NCI-H1694 treated with DMSO at 0.1 percent for 48 hours (cell line): ENCODE measurements around the gene DBNL.

Experiments used
- DNase-seq: peaks from one replicate; lab custom pipeline; 2025; lab: John Stamatoyannopoulos, UW

DBNL gene

DNA sequence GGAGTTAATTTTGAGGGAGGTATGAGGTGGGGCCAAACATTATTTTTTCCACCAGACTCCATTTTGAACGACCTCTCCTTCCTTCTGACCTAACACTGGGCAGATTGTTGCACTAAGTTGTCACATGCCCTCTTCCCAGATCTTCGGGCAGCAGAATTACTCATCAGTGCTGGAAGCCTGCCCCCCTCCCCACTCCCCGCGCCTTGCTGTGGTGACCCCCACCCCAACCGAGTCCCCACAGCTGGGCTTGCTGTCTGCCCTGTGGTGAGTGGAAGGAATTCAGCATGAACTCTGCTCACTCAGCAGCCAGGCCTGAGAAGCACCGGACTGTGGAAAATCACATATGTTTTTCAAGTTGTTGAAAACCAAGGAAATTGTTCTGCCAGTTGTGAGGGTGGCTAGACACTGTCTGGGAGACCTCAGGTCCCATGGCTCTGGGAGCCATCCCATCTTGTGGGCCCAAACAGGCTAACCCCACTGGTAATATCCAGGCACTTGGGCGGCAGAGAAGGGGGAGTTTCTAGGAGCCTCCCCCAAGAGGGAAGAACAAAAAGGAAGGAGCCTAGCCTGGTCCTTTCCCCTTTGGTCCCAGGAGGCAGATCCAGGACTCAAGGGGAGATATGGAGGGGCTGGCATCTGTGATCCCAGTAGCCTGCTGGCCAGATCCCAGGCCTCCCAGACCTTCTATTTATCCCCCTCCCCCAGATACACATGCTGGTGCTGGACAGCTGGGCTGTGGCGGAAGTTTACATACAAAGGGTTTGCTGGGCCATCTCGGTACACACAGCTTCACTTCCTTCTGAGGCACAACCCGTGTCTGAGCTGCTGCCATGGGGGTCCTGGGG is 56.2 kb downstream of the DBNL start:
- no peak for DNase-seq

DNA sequence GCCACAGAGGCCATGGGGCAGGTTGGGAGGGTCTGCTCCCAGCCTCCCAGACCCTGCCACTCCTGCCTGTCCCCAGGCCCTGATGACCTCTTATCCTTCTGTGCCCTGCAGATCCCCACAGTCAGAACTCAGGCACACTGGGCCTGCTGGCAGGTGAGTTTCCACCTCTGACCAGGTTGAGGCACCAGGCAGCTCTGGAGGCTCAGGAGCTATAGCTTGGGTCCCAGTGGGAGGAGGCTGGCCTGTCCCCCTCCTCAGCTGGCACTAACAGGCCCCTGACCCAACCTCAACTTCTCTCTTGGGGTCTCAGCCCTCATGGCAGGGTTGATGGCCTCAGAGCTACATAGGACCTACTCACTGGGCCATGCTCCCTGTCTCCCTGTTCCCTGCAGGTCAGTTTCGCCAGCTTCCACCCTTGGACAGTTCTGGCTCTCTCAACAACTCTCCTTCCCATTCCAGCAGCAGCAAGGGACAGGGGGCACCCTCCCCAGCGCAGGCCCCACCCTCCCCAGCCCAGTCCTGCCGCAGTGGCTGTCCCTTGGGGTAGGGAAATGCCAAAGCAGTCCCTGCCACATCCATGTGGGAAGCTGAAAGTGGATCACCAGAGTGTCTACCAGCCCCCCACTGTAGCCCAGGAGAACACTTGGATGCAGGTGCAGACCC is 56.9 kb downstream of the DBNL start:
- no peak for DNase-seq

DNA sequence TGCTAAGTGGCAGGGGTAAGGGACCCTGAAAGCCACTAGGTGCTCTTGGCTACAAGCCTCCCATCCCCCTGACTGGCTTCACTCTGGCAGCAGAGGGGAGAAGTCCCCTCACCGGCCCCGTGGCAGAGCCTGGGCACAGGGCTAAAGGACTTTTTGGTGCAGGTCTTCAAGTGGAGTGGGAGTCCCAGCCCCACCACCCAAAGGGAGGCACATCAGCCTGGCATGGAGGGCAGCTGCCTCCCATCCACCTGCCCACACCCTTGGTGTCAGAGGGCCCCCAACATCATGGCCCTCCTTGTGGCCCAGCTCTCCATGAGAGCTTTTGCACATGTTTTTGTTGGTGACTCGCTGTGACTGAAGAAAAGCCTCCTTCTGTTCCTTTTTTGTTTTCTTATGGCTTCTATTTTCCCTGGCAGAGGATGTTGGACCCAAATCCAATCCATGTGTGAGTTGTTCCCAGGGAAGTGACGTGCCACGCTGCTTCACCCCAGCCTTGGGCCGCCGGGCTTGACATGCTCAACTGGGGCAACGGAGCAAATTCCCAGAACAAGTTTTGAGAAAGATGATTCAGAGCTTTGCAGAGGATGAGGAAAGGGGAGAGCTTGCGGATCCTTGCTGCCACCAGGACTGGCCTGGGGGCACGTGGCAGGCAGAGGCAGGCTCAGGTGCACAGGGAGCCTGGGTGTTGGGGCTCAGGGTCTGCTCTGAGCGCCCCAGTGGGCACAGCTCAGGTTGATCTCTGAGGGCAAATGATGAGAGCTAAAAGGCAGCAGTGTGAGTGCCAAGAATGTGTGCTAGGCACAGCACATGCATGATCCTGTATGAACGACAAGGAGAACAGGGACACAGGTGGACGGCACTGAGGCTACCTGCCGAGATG is 57.7 kb downstream of the DBNL start:
- DNase-seq: no peak

DNA sequence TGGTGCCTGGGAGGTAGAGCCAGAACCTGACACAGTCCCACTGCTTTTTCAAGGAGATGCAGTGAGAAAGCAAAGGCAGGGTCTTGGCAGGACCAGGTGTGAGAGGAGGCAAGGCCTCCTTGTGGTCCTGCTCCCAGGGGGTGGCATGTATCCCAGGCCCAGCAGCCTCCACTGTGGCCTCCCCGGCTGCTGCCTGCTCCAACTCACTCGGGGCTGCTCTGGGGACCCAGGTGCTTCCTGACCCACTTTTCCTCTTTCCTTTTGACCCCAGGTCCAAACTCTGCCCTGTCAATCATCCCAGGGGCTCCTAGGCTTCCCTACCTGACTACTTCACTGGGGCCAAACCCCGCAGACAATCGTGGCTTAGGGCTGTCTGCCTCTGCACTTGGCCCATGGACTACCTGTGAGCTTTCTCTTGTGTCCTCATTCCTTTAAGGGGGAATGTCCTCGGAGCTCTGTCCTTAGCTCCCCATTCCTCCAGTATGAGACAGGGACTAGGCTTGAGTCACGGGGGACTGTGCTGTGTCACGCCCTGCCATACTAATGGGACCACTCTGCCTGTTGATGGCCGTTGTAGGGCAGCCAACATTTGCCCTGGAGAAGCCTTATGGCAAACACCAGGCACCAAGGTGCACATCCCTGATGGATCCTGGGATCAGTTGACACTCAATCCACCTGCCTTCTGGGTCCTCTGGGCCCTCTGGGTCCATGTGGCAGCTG is 58.5 kb downstream of the DBNL start:
- no peak for DNase-seq

DNA sequence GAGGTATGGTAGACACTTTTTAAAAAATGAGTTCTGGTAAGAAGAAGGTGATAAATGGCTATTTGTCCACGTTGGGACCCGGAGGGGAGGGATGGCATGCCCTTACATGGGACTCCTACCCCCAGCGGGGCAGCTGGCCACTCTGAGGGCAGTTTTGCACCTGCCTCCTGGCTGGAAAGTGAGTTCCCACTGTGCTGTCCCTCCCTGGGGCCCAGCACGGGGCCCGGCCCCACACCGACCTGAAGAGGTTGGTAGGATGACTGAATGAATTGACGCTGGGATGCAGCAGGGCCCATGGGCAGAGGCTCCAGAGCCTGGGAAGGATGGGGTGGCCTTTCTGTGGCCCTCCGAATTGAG is 59.0 kb downstream of the DBNL start:
- DNase-seq: no peak

DNA sequence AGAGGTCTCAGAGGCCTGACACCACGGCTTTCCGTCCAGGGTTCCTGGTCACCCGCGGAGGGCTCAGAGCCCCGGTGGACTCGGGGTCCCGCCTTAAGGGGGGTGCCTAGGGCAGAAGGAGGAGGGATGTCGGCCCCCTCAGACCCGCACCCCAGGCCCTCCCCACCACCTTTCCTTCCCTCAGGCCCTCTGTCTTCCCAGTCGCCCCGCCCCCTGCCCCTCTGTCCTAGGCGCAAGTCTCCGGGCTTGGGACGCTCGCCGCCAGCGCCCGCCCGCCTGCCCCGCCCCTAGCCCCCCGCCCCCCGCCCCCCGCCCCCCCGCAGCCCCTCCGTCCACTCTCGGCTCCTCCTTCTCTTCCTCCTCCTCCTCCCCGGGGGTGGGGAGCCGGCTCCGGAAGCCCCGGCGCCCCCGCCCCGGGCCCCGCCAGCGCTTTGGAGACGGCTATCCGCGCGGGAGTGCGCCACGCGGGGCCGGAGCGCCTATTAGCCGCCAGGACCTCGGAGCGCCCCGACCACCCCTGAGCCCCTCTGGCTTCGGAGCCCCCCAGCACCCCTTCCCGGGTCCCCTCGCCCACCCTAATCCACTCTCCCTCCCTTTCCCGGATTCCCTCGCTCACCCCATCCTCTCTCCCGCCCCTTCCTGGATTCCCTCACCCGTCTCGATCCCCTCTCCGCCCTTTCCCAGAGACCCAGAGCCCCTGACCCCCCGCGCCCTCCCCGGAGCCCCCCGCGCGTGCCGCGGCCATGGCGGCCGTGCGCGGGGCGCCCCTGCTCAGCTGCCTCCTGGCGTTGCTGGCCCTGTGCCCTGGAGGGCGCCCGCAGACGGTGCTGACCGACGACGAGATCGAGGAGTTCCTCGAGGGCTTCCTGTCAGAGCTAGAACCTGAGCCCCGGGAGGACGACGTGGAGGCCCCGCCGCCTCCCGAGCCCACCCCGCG is 59.7 kb downstream of the DBNL start, which contains the start of gene AEBP1:
Gene AEBP1, plus strand, starts transcription at position 423 of the 937 bp plus-strand sequence. Its CDS starts 321 bp downstream, at position 744.
- no peak for DNase-seq

DNA sequence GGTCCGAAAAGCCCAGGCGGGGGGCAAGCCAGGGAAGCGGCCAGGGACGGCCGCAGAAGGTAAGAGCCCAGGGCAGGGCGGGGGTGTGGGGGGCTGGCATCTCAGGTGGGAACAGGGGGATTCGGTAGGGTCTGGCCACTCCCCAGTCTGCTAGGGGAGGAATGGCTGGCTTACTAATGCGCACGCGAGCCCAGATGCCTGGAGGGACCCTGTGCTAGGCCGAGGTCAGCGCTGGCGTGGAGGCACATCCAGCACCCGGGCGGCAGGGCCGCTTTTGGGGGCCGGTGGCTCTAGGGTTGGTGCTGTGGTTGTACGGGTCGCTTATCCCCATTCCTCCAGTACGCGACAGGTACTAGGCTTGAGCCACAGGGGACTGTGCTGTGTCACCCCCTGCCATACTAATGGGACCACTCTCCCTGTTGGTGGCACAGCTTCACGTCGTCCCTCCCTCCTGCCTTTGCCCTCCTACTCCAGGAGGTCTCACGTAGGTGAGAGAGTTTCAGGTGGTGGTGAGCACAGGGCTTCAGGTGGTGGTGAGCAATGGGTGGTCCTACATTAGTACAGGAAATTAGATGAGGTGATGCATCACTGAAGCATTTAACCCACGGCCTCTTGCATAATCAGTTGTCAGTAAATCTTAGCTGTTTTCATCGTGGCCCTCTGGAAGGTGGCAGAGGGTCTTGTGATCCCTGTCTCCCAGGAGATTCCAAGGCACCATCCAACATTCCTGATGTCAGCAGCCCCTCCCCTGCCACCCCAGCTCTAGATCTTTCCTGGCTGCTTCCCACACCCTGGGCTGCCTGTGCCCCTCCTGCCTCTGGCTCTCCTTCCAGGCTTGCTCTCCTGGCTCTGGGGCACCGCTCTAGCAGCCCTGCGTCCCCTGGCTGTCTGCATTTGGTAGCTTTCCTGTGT is 60.6 kb downstream of the DBNL start:
- DNase-seq: no peak

DNA sequence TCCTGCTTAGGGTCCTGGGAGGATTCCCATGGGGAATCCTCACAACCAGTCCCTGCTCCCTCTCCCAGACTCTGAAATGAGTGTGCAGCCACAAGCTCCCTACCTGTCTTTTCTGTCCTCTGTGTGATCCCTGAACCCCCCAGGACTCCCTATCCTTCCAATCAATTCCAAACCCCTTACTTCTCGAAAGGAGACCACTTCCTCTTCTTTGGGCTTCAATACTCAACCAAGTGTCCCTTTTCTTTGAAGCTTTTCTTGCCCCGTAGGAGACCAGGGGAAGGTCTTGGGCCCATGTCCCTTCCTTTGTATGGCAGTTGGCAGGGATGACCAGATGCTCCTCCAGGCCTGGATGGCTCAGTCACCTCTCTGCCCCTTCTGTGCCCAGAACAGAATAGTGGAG is 61.3 kb downstream of the DBNL start:
- no peak for DNase-seq

DNA sequence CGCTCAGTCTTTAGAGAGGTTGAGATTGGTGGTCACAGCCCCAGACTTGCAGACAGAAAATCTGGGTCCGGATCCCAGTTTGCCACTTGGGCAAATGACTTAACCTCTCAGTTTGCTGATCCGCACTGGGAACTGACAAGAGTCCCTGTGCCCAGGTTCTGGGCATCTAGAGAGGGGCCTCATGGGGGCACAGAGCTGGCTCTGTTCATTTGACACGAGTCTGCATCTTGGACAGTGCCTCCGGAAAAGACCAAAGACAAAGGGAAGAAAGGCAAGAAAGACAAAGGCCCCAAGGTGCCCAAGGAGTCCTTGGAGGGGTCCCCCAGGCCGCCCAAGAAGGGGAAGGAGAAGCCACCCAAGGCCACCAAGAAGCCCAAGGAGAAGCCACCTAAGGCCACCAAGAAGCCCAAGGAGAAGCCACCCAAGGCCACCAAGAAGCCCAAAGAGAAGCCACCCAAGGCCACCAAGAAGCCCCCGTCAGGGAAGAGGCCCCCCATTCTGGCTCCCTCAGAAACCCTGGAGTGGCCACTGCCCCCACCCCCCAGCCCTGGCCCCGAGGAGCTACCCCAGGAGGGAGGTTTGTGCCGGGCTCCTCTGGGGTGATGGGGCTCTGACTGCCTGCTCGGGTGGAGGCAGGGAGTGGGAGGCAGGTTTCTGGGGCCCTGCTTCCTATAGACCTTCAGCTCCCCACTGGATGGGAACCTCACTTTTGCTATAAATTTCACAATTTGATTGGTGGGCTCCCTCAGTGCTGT is 62.0 kb downstream of the DBNL start:
- no peak for DNase-seq

DNA sequence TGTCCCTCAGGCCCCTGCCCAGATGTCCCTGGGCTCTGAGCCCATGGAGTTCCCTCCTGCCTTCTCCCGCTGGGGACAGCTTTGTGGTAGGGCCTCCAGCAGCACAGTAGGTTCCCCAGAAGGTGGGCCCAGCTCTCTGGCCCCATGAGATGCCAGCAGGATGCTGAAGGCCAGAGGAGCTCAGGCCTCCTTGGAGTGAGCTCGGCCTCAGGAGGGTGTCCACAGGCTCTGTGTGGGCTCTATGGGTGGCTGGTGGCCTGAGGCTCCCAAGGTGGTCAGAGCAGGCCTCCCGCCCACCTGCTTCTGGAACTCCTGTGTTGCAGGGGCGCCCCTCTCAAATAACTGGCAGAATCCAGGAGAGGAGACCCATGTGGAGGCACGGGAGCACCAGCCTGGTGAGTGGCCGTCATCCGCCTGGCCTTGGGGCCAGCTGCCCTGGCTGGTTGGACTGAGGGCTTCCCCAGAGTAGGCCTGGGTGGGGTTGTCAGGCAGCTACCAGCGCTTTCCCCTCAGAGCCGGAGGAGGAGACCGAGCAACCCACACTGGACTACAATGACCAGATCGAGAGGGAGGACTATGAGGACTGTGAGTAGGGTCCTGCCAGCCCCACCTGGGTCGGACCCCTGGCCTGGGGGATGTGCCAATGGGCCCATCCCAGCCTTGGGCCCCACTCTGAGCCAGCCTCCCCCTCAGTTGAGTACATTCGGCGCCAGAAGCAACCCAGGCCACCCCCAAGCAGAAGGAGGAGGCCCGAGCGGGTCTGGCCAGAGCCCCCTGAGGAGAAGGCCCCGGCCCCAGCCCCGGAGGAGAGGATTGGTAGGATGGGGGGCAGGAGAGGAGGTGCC is 62.8 kb downstream of the DBNL start:
- DNase-seq: no peak

DNA sequence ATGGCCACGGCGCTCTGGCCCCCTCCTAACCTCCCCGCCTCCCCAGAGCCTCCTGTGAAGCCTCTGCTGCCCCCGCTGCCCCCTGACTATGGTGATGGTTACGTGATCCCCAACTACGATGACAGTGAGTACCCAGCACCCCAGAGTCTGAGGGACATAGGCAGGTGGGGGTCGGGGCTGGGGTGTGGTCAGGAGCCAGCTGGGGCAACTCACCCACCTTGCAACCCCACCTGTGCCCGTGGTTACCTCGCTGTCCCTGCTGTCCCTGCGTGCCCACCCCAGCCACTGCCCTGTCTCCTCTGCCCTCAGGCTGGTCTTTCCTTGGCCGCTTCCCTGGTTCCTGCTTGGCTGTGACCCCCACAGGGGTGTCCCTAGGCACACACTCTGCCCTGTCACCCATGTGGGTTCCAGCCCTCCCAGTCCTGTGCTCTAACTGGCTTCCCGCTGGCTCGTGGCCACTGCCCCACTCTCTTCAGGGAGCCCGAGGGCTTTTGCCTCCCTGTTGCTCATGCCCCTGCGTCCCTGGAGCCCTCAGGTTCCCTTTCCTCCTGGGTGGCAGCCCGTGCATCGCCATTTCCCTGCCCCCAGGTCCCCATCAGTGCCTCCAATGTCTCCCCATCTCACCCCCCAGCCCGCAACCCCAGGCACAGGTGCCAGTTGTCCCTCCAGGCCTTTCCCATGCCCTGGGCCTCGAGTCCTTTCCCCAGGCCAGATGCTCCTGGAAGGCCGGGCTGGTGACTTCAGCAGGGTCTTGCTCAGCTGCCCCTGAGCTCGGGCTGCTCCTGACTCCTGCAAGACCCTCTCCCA is 63.7 kb downstream of the DBNL start:
- no peak for DNase-seq

DNA sequence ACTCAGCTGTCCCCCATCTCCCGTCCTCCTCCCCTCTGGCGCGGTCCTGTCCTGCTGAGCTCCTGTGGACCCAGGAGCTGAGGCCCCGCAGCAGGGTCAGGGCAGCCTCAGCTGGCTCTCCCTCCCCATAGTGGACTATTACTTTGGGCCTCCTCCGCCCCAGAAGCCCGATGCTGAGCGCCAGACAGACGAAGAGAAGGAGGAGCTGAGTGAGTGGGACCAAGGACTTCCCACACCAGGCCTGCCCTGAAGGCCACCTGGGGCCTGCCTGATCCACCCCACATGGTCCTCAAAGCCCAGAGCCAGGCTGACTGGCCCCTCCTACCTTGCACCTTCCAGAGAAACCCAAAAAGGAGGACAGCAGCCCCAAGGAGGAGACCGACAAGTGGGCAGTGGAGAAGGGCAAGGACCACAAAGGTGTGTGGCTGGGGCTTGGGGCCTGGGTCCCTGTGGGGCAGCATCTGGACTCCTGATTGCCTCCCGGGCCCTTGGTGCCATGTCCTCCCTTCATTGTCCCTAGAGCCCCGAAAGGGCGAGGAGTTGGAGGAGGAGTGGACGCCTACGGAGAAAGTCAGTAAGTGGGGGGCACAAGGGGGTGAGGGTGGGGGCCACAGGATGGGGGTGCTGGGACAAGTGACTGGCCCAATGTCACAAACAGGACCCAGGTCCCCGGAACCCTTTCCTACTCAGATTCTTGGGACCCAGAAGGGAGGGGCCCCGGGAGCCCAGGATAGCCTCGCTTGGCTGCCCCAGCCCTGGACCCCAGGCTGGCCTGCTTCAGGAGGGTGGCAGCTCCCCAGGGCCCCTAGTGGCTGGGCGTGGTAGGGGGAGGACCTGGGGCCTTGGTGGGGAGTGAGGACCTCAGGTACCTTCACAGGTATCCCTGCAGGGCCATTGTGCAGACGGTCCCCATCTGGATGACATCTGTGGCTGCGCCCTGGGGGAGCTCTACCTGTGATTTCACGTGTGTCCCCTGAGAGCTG is 64.6 kb downstream of the DBNL start:
- no peak for DNase-seq

DNA sequence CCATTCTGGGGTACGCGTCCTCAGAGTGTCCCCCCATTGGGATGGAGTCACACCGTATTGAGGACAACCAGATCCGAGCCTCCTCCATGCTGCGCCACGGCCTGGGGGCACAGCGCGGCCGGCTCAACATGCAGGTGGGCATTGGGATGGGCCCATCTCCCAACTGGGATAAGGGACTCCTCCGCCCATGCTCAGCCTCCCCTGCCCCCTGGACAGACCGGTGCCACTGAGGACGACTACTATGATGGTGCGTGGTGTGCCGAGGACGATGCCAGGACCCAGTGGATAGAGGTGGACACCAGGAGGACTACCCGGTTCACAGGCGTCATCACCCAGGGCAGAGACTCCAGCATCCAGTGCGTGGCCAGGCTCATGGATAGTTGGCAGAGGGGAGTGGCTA is 65.5 kb downstream of the DBNL start:
- DNase-seq: no peak

DNA sequence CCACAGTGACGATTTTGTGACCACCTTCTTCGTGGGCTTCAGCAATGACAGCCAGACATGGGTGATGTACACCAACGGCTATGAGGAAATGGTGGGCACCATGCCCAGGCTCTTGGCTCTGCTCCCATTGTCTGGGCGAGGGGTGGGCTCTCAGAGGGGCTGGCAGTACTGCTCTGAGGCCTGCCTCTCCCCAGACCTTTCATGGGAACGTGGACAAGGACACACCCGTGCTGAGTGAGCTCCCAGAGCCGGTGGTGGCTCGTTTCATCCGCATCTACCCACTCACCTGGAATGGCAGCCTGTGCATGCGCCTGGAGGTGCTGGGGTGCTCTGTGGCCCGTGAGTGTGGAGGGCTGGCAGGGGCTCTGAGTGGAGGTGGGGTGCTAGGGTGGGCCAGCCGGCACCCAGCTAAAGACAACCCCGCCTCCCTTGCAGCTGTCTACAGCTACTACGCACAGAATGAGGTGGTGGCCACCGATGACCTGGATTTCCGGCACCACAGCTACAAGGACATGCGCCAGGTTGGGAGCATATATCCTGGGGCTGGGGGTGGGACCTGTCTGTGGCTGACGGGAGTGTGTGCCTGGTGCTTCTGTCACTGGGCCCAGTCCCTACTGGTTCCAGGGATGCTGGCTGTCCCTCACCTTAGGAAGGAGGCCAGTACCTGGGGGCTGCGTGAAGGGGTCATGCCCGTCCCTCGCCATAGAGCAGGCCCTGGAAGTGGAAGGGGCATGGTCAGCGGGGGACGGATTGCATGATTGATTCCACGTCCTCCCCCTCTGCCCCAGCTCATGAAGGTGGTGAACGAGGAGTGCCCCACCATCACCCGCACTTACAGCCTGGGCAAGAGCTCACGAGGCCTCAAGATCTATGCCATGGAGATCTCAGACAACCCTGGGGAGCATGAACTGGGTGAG is 66.5 kb downstream of the DBNL start:
- peak; percentile 35 for DNase-seq
